Frontal cortex (tissue), 4 donors: Measurements from ENCODE around the gene ZNF664. TPM values are rescaled to one million over a fixed set of nuclear protein-coding genes. Genes with fewer than 3 reads are reported as not detected.
"Not testable (repeated sequence)": the region's sequence is repeated elsewhere in the genome, so short reads cannot be mapped to it uniquely, and the experiment has no call there.

ENCODE experiments used
- DNase-seq, 2 donors: peaks; one replicate each; pipeline ENCODE4 v3.0.0; 2012; ENCODE audit warnings: low spot score in 2 of 2
- FAIRE-seq: peaks from 2 replicates; lab custom pipeline; 2012; peaks lifted over from hg19 to GRCh38; lab: Jason Lieb, UNC
- total RNA-seq: library from RNA; depleted of rRNA; stranded (reverse); fragments of >200 nt; gene quantifications from one replicate; pipeline ENCODE4 v1.2.3, GENCODE V29; 2014
- donor health status: control.
- donor health status: control.
- donor health status: control.

ZNF664 gene
- total RNA-seq, 1 donor from 2014 or later: 53.8 TPM

- DNase-seq (no peak), FAIRE-seq (no peak)
Measured at GRCh38 chr12:123940627-123940966, 32.4 kb upstream of the ZNF664 start.

- FAIRE-seq (no peak), DNase-seq (no peak)
Measured at GRCh38 chr12:123941000-123941399, 32.0 kb upstream of the ZNF664 start.

- no peak for FAIRE-seq
- DNase-seq: no peak
Measured at GRCh38 chr12:123941624-123942237, 31.3 kb upstream of the ZNF664 start.

- FAIRE-seq (no peak), DNase-seq (no peak)
Measured at GRCh38 chr12:123942238-123942653, 30.8 kb upstream of the ZNF664 start.

GRCh38 chr12:123942911-123943648 lies 29.9 kb upstream of the ZNF664 start:
- FAIRE-seq: no peak
- DNase-seq: no peak

GRCh38 chr12:123943816-123944215 lies 29.2 kb upstream of the ZNF664 start:
- FAIRE-seq: no peak

GRCh38 chr12:123944696-123945095 lies 28.3 kb upstream of the ZNF664 start:
- FAIRE-seq (no peak), DNase-seq (no peak)

More at GRCh38 chr12:123943816-123944215, 29.2 kb upstream of the ZNF664 start:
- no peak for DNase-seq

GRCh38 chr12:123945287-123946151 lies 27.5 kb upstream of the ZNF664 start:
- DNase-seq (no peak), FAIRE-seq (no peak)

- FAIRE-seq: no peak
Measured at GRCh38 chr12:123946152-123946515, 26.9 kb upstream of the ZNF664 start.

GRCh38 chr12:123946516-123947505 lies 26.2 kb upstream of the ZNF664 start:
- not testable (repeated sequence) for DNase-seq

More at GRCh38 chr12:123946152-123946515, 26.9 kb upstream of the ZNF664 start:
- no peak for DNase-seq

GRCh38 chr12:123947531-123947930 lies 25.5 kb upstream of the ZNF664 start:
- not testable (repeated sequence) for DNase-seq, FAIRE-seq

More at GRCh38 chr12:123946516-123947505, 26.2 kb upstream of the ZNF664 start:
- not testable (repeated sequence) for FAIRE-seq

- DNase-seq (no peak), FAIRE-seq (no peak)
Measured at GRCh38 chr12:123948401-123948795, 24.6 kb upstream of the ZNF664 start.

GRCh38 chr12:123948796-123949769 lies 23.9 kb upstream of the ZNF664 start:
- FAIRE-seq (no peak), DNase-seq (no peak)

GRCh38 chr12:123949770-123950165 lies 23.2 kb upstream of the ZNF664 start:
- DNase-seq (no peak), FAIRE-seq (no peak)

- no peak for DNase-seq
- no peak for FAIRE-seq
Measured at GRCh38 chr12:123950476-123951349, 22.3 kb upstream of the ZNF664 start.

GRCh38 chr12:123951467-123951866 lies 21.5 kb upstream of the ZNF664 start:
- no peak for FAIRE-seq
- no peak for DNase-seq

- DNase-seq (no peak), FAIRE-seq (no peak)
Measured at GRCh38 chr12:123952037-123952436, 21.0 kb upstream of the ZNF664 start.
